ENCODE results near the gene MAP4.

The MAP4 gene

GRCh38 chr3:47852604-47853602 is 163.3 kb downstream of the MAP4 start:
- Histone ChIP-seq H3K27me3 (ENCODE audit: control insufficient read depth, insufficient read depth, low read length) (no peaks in the 10 kb centered on the region), H3K4me1 (ENCODE audit: control insufficient read depth, insufficient read depth, low read length) (no peaks in the 10 kb centered on the region), H3K4me3 (ENCODE audit: low read depth, low read length) (no peak overlapping the region), H3K36me3 (ENCODE audit: control insufficient read depth, insufficient read depth, low read length) (peaks cover 85% of the 10 kb centered on the region), H3K9me3 (ENCODE audit: control insufficient read depth, insufficient read depth, low read length) (no peaks in the 10 kb centered on the region), H3K9ac (ENCODE audit: low read depth, low read length) (no peak overlapping the region)

- no peak overlapping the region for H3K9ac ChIP-seq (ENCODE audit: low read depth, low read length)
- H3K4me1 ChIP-seq (ENCODE audit: control insufficient read depth, insufficient read depth, low read length), result no peaks in the 10 kb centered on the region
These were observed 164.2 kb downstream of the MAP4 start for GRCh38 chr3:47851888-47852603.

GRCh38 chr3:47850564-47851410 is 165.4 kb downstream of the MAP4 start:
- no peaks in the 10 kb centered on the region for H3K4me1 ChIP-seq (ENCODE audit: control insufficient read depth, insufficient read depth, low read length)
- no peaks in the 10 kb centered on the region for H3K9me3 ChIP-seq (ENCODE audit: control insufficient read depth, insufficient read depth, low read length)
- no peaks in the 10 kb centered on the region for H3K27me3 ChIP-seq (ENCODE audit: control insufficient read depth, insufficient read depth, low read length)
- no peak overlapping the region for H3K4me3 ChIP-seq (ENCODE audit: low read depth, low read length)
- peaks cover 89% of the 10 kb centered on the region for H3K36me3 ChIP-seq (ENCODE audit: control insufficient read depth, insufficient read depth, low read length)
- no peak overlapping the region for H3K9ac ChIP-seq (ENCODE audit: low read depth, low read length)

More at GRCh38 chr3:47851888-47852603, 164.2 kb downstream of the MAP4 start:
- Histone ChIP-seq H3K36me3 (ENCODE audit: control insufficient read depth, insufficient read depth, low read length) (peaks cover 88% of the 10 kb centered on the region), H3K27me3 (ENCODE audit: control insufficient read depth, insufficient read depth, low read length) (no peaks in the 10 kb centered on the region), H3K9me3 (ENCODE audit: control insufficient read depth, insufficient read depth, low read length) (no peaks in the 10 kb centered on the region), H3K4me3 (ENCODE audit: low read depth, low read length) (no peak overlapping the region)

- Histone ChIP-seq H3K4me1 (ENCODE audit: control insufficient read depth, insufficient read depth, low read length) (no peaks in the 10 kb centered on the region), H3K4me3 (ENCODE audit: low read depth, low read length) (no peak overlapping the region), H3K9ac (ENCODE audit: low read depth, low read length) (no peak overlapping the region), H3K36me3 (ENCODE audit: control insufficient read depth, insufficient read depth, low read length) (peaks cover 86% of the 10 kb centered on the region), H3K27me3 (ENCODE audit: control insufficient read depth, insufficient read depth, low read length) (no peaks in the 10 kb centered on the region), H3K9me3 (ENCODE audit: control insufficient read depth, insufficient read depth, low read length) (no peaks in the 10 kb centered on the region)
These were observed 166.3 kb downstream of the MAP4 start for GRCh38 chr3:47849699-47850563.

- Histone ChIP-seq H3K36me3 (ENCODE audit: control insufficient read depth, insufficient read depth, low read length) (peaks cover 82% of the 10 kb centered on the region), H3K27me3 (ENCODE audit: control insufficient read depth, insufficient read depth, low read length) (no peaks in the 10 kb centered on the region), H3K4me3 (ENCODE audit: low read depth, low read length) (no peak overlapping the region), H3K9ac (ENCODE audit: low read depth, low read length) (no peak overlapping the region), H3K9me3 (ENCODE audit: control insufficient read depth, insufficient read depth, low read length) (no peaks in the 10 kb centered on the region), H3K4me1 (ENCODE audit: control insufficient read depth, insufficient read depth, low read length) (no peaks in the 10 kb centered on the region)
These were observed 167.0 kb downstream of the MAP4 start for GRCh38 chr3:47849186-47849698.

- H3K36me3 ChIP-seq (ENCODE audit: control insufficient read depth, insufficient read depth, low read length), result peaks cover 83% of the 10 kb centered on the region
These were observed 167.6 kb downstream of the MAP4 start for GRCh38 chr3:47848599-47849117.

GRCh38 chr3:47847801-47848518 is 168.3 kb downstream of the MAP4 start:
- Histone ChIP-seq H3K4me1 (ENCODE audit: control insufficient read depth, insufficient read depth, low read length) (peaks cover 3% of the 10 kb centered on the region), H3K9ac (ENCODE audit: low read depth, low read length) (no peak overlapping the region), H3K4me3 (ENCODE audit: low read depth, low read length) (no peak overlapping the region), H3K36me3 (ENCODE audit: control insufficient read depth, insufficient read depth, low read length) (peaks cover 86% of the 10 kb centered on the region), H3K27me3 (ENCODE audit: control insufficient read depth, insufficient read depth, low read length) (no peaks in the 10 kb centered on the region), H3K9me3 (ENCODE audit: control insufficient read depth, insufficient read depth, low read length) (no peaks in the 10 kb centered on the region)

More at GRCh38 chr3:47848599-47849117, 167.6 kb downstream of the MAP4 start:
- no peaks in the 10 kb centered on the region for H3K4me1 ChIP-seq (ENCODE audit: control insufficient read depth, insufficient read depth, low read length)
- H3K27me3 ChIP-seq (ENCODE audit: control insufficient read depth, insufficient read depth, low read length), result no peaks in the 10 kb centered on the region
- H3K4me3 ChIP-seq (ENCODE audit: low read depth, low read length), result no peak overlapping the region
- no peaks in the 10 kb centered on the region for H3K9me3 ChIP-seq (ENCODE audit: control insufficient read depth, insufficient read depth, low read length)
- H3K9ac ChIP-seq (ENCODE audit: low read depth, low read length), result no peak overlapping the region

GRCh38 chr3:47847260-47847659 is 169.0 kb downstream of the MAP4 start:
- Histone ChIP-seq H3K9ac (ENCODE audit: low read depth, low read length) (no peak overlapping the region), H3K4me3 (ENCODE audit: low read depth, low read length) (no peak overlapping the region), H3K36me3 (ENCODE audit: control insufficient read depth, insufficient read depth, low read length) (peaks cover 85% of the 10 kb centered on the region), H3K27me3 (ENCODE audit: control insufficient read depth, insufficient read depth, low read length) (no peaks in the 10 kb centered on the region), H3K9me3 (ENCODE audit: control insufficient read depth, insufficient read depth, low read length) (no peaks in the 10 kb centered on the region), H3K4me1 (ENCODE audit: control insufficient read depth, insufficient read depth, low read length) (peaks cover 9% of the 10 kb centered on the region)

GRCh38 chr3:47846880-47847248 is 169.4 kb downstream of the MAP4 start:
- H3K4me1 ChIP-seq (ENCODE audit: control insufficient read depth, insufficient read depth, low read length), result peaks cover 9% of the 10 kb centered on the region
- no peak overlapping the region for H3K4me3 ChIP-seq (ENCODE audit: low read depth, low read length)
- no peaks in the 10 kb centered on the region for H3K9me3 ChIP-seq (ENCODE audit: control insufficient read depth, insufficient read depth, low read length)
- no peak overlapping the region for H3K9ac ChIP-seq (ENCODE audit: low read depth, low read length)
- H3K36me3 ChIP-seq (ENCODE audit: control insufficient read depth, insufficient read depth, low read length), result peaks cover 82% of the 10 kb centered on the region
- H3K27me3 ChIP-seq (ENCODE audit: control insufficient read depth, insufficient read depth, low read length), result no peaks in the 10 kb centered on the region

All from iPS-15b (cell line).